Right lobe of liver (tissue), 6 donors: ENCODE results near the gene PAQR3. TPM values are rescaled to one million over a fixed set of nuclear protein-coding genes. Genes with fewer than 3 reads are reported as not detected.

Experiments used
- ATAC-seq, 4 donors: fragments of 200-7000 bp; cut with Tn5 transposase; one replicate each; pipeline ENCODE4 v1.9.1; 2020; ENCODE audit warnings: mild to moderate bottlenecking in 4 of 4, moderate library complexity in 4 of 4
- DNase-seq, 3 donors: peaks; one replicate each; pipeline ENCODE4 v3.0.0-alpha.2; 2020
- H3K27ac ChIP-seq, 3 donors: fragments of 200-600 bp; one replicate each; pipeline ENCODE4 v1.8.0; 2022
- H3K27me3 ChIP-seq, 2 donors: fragments of 200-600 bp; one replicate each; pipeline ENCODE4 v1.8.0; 2022
- H3K36me3 ChIP-seq, 4 donors: fragments of 200-600 bp; sonication (generic) in 1 of 4; one replicate each; pipeline versions ENCODE4 v1.5.1 to v1.8.0; 2017 to 2022; ENCODE audit warnings: control low read depth in 1 of 4
- H3K4me1 ChIP-seq, 4 donors: fragments of 200-600 bp; sonication (generic) in 1 of 4; one replicate each; pipeline versions ENCODE4 v1.5.1 to v1.8.0; 2017 to 2022; ENCODE audit warnings: control low read depth in 1 of 4
- H3K4me3 ChIP-seq, 3 donors: fragments of 200-600 bp; one replicate each; pipeline ENCODE4 v1.8.0; 2022
- H3K9me3 ChIP-seq, 4 donors: fragments of 200-600 bp; sonication (generic) in 1 of 4; one replicate each; pipeline versions ENCODE4 v1.5.1 to v1.8.0; 2017 to 2022; ENCODE audit warnings: control low read depth in 1 of 4
- POLR2A ChIP-seq: fragments of 450-650 bp; IDR thresholded peaks from one replicate; pipeline ENCODE4 v1.6.1; 2017; ENCODE audit warnings: antibody characterized with exemption, mild to moderate bottlenecking
- WGBS: methylation state at CpG from one replicate; pipeline ENCODE4 v1.1.6; 2018; ENCODE audit warnings: low coverage, low lambda C conversion rate; ENCODE audit not compliant: insufficient coverage; ENCODE audit errors: missing lambda C conversion rate; 5-methylcytosine and 5-hydroxymethylcytosine counted together
- intact Hi-C, 2 donors: fragments of 100-400 bp; cut with DNase I; formaldehyde crosslinking; loops; one replicate each; pipeline versions ENCODE4 v1.11.2 to v1.14.1; 2022
- small RNA-seq, 2 experiments: library from RNA; depleted of rRNA; stranded (forward); fragments of <200 nt; gene quantifications; one replicate each; pipeline ENCODE3, GENCODE V24; 2016
- total RNA-seq, 6 experiments: library from RNA; depleted of rRNA in 2 of 6; stranded (reverse); fragments of >200 nt in 2 of 6; fragmentation: NEBNext Ultra II Directional in 3 of 6; extraction: Animal tissue kit (Norgen Biotek cat#: 25700) in 3 of 6; gene quantifications; one replicate each; pipeline versions ENCODE4 v1.1.0 to v1.2.4, GENCODE V29; 2016 to 2023
- TF ChIP-seq, protein P1 (sequence below), 4 donors: fragments of 200-600 bp in 3 of 4; fragments of 450-650 bp in 1 of 4; IDR thresholded peaks; one replicate each; pipeline versions ENCODE4 v1.5.1 to v1.8.0; 2016 to 2022; ENCODE audit warnings: antibody characterized with exemption in 4 of 4, mild to moderate bottlenecking in 2 of 4
- donor health status: DM: no; HTN: yes; CAD: no.
- donor health status: DM: no; HTN: no; CAD: no.
- donor health status: DM: no; HTN: no; CAD: no.
- donor health status: DM: no; HTN: yes; CAD: no.
- donor health status: DM: no; HTN: yes; CAD: no.

The PAQR3 gene
- total RNA-seq, 6 experiments from 2014 or later = 5.0 to 10.2 (median 7.2) TPM

DNA sequence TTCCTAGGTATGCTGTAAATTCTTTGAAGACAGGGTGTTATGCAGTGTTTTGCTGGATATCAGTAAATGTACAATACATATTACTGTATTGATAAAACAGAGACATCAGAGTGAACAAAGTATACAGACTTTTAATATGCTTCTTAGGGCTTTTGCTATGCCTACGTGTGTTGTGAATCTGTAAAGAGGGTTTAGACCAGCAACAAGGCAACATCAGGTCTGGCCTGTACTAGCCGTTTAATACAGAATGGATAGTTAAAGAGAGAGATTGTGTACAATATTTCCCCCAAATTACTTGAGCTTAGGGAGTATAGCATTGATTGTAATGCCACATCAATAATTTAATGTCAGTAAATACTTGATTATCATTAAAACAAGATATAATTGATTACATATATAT, 75.2 kb downstream of the PAQR3 start:
- H3K27me3 ChIP-seq = no peaks in the 10 kb centered on the region
- H3K4me1 ChIP-seq = peaks cover 0 to 10% (median 4%) of the 10 kb centered on the region in 4 donors
- WGBS = 39% methylated on average over 2 of the region's 2 CpGs
- TF ChIP-seq POLR2A = no peak
- H3K4me3 ChIP-seq = no peak overlapping the region
- H3K9me3 ChIP-seq = no peaks in the 10 kb centered on the region
- intact Hi-C loops = no loop called here
- no peak overlapping the region for H3K27ac ChIP-seq
- H3K36me3 ChIP-seq = peaks cover 0 to 7% (median 1%) of the 10 kb centered on the region in 4 donors
- peak in 3 of 4 donors; percentile 14 to 28 (median 25) for ATAC-seq
- DNase-seq = no peak

DNA sequence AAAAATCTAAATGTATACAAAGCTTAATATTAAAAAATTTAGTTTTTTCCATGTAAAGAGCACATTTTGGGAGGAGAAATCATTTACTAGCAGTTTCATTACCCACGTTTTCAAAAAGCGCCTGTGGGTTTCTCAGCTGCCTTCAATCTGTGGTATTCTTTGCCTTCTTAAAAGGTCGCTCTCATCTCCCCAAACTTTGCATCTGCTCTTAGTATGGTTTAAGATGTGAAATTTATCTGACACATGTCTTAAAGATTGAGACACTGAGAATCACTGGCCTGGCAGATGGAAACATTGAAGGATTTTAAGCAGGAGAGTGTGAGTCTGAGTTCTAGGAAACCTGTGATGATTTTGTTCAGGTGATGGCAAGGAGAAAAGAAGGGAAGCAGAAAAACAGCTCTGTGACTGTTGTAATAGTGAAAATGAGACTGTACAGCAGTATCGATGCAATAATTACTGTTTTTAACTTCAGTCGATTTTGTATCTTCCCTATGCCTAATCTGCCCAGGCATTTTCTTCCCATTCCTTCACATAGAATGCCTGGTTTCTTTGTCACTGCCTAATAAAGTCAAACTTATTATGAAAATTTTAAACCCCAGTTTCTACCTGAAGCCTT, 75.9 kb downstream of the PAQR3 start:
- Histone ChIP-seq H3K4me3 (no peak overlapping the region), H3K36me3 (peaks cover 0 to 7% (median 1%) of the 10 kb centered on the region in 4 donors), H3K27me3 (no peaks in the 10 kb centered on the region), H3K9me3 (no peaks in the 10 kb centered on the region), H3K27ac (no peak overlapping the region), H3K4me1 (peaks cover 0 to 10% (median 4%) of the 10 kb centered on the region in 4 donors)
- ATAC-seq (no peak), DNase-seq (no peak)
- TF ChIP-seq POLR2A = no peak
- TF ChIP-seq, protein P1, sequence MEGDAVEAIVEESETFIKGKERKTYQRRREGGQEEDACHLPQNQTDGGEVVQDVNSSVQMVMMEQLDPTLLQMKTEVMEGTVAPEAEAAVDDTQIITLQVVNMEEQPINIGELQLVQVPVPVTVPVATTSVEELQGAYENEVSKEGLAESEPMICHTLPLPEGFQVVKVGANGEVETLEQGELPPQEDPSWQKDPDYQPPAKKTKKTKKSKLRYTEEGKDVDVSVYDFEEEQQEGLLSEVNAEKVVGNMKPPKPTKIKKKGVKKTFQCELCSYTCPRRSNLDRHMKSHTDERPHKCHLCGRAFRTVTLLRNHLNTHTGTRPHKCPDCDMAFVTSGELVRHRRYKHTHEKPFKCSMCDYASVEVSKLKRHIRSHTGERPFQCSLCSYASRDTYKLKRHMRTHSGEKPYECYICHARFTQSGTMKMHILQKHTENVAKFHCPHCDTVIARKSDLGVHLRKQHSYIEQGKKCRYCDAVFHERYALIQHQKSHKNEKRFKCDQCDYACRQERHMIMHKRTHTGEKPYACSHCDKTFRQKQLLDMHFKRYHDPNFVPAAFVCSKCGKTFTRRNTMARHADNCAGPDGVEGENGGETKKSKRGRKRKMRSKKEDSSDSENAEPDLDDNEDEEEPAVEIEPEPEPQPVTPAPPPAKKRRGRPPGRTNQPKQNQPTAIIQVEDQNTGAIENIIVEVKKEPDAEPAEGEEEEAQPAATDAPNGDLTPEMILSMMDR (IDR thresholded peaks at IDR 0.05) = no peak
- 71% methylated on average over 5 of the region's 5 CpGs for WGBS
- intact Hi-C loops = no loop called here

DNA sequence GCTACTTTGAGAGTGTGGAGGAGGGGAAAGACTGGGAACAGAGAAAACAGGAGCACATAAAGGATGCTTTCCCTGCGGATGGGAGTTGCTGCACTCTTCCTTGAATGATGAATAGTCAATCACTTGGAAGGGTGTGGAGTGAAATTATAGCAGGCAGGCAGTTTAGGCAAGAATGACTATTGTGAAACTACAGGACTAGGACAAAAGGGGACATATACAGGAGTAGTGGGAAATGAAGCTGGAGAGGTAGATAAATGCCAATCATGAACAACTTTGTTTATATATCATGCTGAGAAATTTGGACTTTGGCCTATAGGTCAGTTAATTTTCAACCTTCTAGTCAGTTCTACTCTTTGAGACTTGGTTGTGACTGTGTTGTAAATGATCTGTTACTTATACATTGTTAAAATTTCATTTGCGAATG, 76.9 kb downstream of the PAQR3 start:
- 32% methylated on average over 2 of the region's 2 CpGs for WGBS
- Histone ChIP-seq H3K27me3 (no peaks in the 10 kb centered on the region), H3K27ac (peak overlapping the region in 2 of 3 donors; percentile 4 to 5), H3K36me3 (no peaks in the 10 kb centered on the region), H3K9me3 (no peaks in the 10 kb centered on the region), H3K4me1 (peaks cover 0 to 10% (median 4%) of the 10 kb centered on the region in 4 donors), H3K4me3 (no peak overlapping the region)
- peak; percentile 66 to 91 (median 79) for ATAC-seq
- intact Hi-C loops = no loop called here
- TF ChIP-seq, protein P1 (IDR thresholded peaks at IDR 0.05) = no peak
- TF ChIP-seq POLR2A = no peak
- no peak for DNase-seq

Small RNAs within 50 kb of the gene (small RNA-seq; reads per million reads assigned to genes)
- 0 reads per million in 2 experiments for gene RN7SL127P

Other genes starting within 250 kb of the PAQR3 start
- gene BMP2K, start 163.1 kb downstream of the PAQR3 start, total RNA-seq = 10 to 100 TPM; 13.1 to 23.3 (median 18.2) TPM